SK-N-SH treated with all-trans-retinoic acid at 6 μM for 48 hours (cell line): ENCODE data around the gene FGFBP2.

Source experiments
- ARNTL ChIP-seq: fragments of 450-650 bp; formaldehyde crosslinking; IDR thresholded peaks from 2 replicates; pipeline ENCODE4 v1.5.0; 2020; ENCODE audit warnings: low read depth, mild to moderate bottlenecking, moderate library complexity, borderline replicate concordance
- BACH2 ChIP-seq: fragments of 250-450 bp; sonication (Bioruptor Pico); IDR thresholded peaks from 2 replicates; pipeline ENCODE4 v1.9.0; 2021; ENCODE audit warnings: mild to moderate bottlenecking, borderline replicate concordance
- CREB5 ChIP-seq: fragments of 250-450 bp; sonication (Bioruptor Pico); IDR thresholded peaks from 2 replicates; pipeline ENCODE4 v1.5.1; 2020; ENCODE audit warnings: low read depth, mild to moderate bottlenecking, moderate library complexity
- GLIS3 ChIP-seq: fragments of 250-450 bp; sonication (Bioruptor Pico); IDR thresholded peaks from 2 replicates; pipeline ENCODE4 v1.5.0; 2020; ENCODE audit warnings: mild to moderate bottlenecking, moderate library complexity
- PATZ1 ChIP-seq: fragments of 250-450 bp; sonication (Bioruptor Pico); IDR thresholded peaks from 2 replicates; pipeline ENCODE4 v1.8.0; 2020; ENCODE audit warnings: mild to moderate bottlenecking, moderate library complexity, borderline replicate concordance
- PPARA ChIP-seq: fragments of 250-450 bp; sonication (Bioruptor Pico); IDR thresholded peaks from 2 replicates; pipeline ENCODE4 v1.5.0; 2020; ENCODE audit warnings: mild to moderate bottlenecking, borderline replicate concordance
- RARB ChIP-seq: fragments of 250-450 bp; sonication (Bioruptor Pico); IDR thresholded peaks from 2 replicates; pipeline ENCODE4 v1.8.0; 2021; ENCODE audit warnings: mild to moderate bottlenecking, moderate library complexity
- TCF4 ChIP-seq: fragments of 250-450 bp; sonication (Bioruptor Pico); IDR thresholded peaks from 2 replicates; pipeline ENCODE4 v1.8.0; 2021; ENCODE audit warnings: mild to moderate bottlenecking, moderate library complexity, borderline replicate concordance
- TOX ChIP-seq: fragments of 250-450 bp; sonication (Bioruptor Pico); IDR thresholded peaks from 2 replicates; pipeline ENCODE4 v1.8.0; 2021; ENCODE audit warnings: mild to moderate bottlenecking, moderate library complexity, borderline replicate concordance
- ZC3H10 ChIP-seq: fragments of 250-450 bp; sonication (Bioruptor Pico); IDR thresholded peaks from 2 replicates; pipeline ENCODE4 v1.5.1; 2021; ENCODE audit warnings: mild to moderate bottlenecking, moderate library complexity
- ZFP3 ChIP-seq: fragments of 250-450 bp; sonication (Bioruptor Pico); IDR thresholded peaks from 2 replicates; pipeline ENCODE4 v1.5.0; 2020; ENCODE audit warnings: mild to moderate bottlenecking, moderate library complexity
- ZFP30 ChIP-seq: fragments of 450-650 bp; formaldehyde crosslinking; IDR thresholded peaks from 2 replicates; pipeline ENCODE4 v1.5.0; 2022; ENCODE audit warnings: mild to moderate bottlenecking, moderate library complexity
- ZNF8 ChIP-seq: fragments of 450-650 bp; formaldehyde crosslinking; IDR thresholded peaks from 2 replicates; pipeline ENCODE4 v1.5.0; 2020; ENCODE audit warnings: mild to moderate bottlenecking, moderate library complexity
- TF ChIP-seq, protein P1 (sequence below): fragments of 250-450 bp; sonication (Bioruptor Pico); IDR thresholded peaks from 2 replicates; pipeline ENCODE4 v1.8.0; 2021; ENCODE audit warnings: low read depth, mild to moderate bottlenecking, moderate library complexity, borderline replicate concordance

DNA sequence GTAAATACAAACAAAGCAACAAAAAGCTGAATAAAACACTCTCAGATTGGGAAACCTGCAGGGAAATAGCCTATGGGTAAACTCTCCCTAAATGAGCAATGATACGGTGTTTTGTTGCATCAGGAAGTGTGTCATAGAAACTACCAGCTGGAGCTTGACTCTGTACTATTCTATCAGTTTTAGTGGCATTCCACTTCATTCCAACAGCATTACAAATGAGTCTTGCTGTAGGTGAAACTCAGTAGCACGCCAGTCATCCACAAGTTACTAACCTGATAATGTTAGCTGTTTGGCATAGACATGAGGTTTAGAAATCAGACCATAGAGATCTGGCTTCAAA is 49.4 kb downstream of the FGFBP2 start:
- TF ChIP-seq RARB (CRISPR knock-in tag) (no peak), ZNF8 (no peak), TCF4 (CRISPR knock-in tag) (no peak), ZFP3 (CRISPR knock-in tag) (no peak), BACH2 (no peak), TOX (CRISPR knock-in tag) (no peak), PPARA (CRISPR knock-in tag) (no peak), PATZ1 (CRISPR knock-in tag) (no peak), ARNTL (CRISPR knock-in tag) (no peak), CREB5 (CRISPR knock-in tag) (no peak), ZFP30 (CRISPR knock-in tag) (no peak), GLIS3 (CRISPR knock-in tag) (no peak), ZC3H10 (CRISPR knock-in tag) (no peak)
- TF ChIP-seq, protein P1, sequence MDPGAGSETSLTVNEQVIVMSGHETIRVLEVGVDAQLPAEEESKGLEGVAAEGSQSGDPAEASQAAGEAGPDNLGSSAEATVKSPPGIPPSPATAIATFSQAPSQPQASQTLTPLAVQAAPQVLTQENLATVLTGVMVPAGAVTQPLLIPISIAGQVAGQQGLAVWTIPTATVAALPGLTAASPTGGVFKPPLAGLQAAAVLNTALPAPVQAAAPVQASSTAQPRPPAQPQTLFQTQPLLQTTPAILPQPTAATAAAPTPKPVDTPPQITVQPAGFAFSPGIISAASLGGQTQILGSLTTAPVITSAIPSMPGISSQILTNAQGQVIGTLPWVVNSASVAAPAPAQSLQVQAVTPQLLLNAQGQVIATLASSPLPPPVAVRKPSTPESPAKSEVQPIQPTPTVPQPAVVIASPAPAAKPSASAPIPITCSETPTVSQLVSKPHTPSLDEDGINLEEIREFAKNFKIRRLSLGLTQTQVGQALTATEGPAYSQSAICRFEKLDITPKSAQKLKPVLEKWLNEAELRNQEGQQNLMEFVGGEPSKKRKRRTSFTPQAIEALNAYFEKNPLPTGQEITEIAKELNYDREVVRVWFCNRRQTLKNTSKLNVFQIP (CRISPR knock-in tag), result no peak
